Endothelial cell of hepatic sinusoid (primary cell): ENCODE measurements around the gene COLEC11.
"Not testable (repeated sequence)": the region's sequence is repeated elsewhere in the genome, so short reads cannot be mapped to it uniquely, and the experiment has no call there.

ENCODE experiments used
- in situ Hi-C: cut with HindIII; loops from 2 replicates; pipeline ENCODE4 v1.10.0; 2017; ENCODE audit warnings: low sequenced_read_pairs

The COLEC11 gene

GRCh38 chr2:3635975-3636327 is 41.0 kb downstream of the COLEC11 start:
- in situ Hi-C loops, result not testable (repeated sequence)

GRCh38 chr2:3636586-3637310 is 41.8 kb downstream of the COLEC11 start:
- in situ Hi-C loops, result no loop called here

GRCh38 chr2:3637311-3637675 is 42.4 kb downstream of the COLEC11 start:
- in situ Hi-C loops, result no loop called here

GRCh38 chr2:3637692-3638455 is 43.0 kb downstream of the COLEC11 start:
- in situ Hi-C loops, result no loop called here

GRCh38 chr2:3638456-3638810 is 43.5 kb downstream of the COLEC11 start:
- in situ Hi-C loops, result no loop called here

GRCh38 chr2:3639015-3639630 is 44.2 kb downstream of the COLEC11 start:
- in situ Hi-C loops, result no loop called here

- in situ Hi-C loops, result no loop called here
These were observed 44.7 kb downstream of the COLEC11 start for GRCh38 chr2:3639653-3640052.

GRCh38 chr2:3641181-3641580 is 46.3 kb downstream of the COLEC11 start:
- in situ Hi-C loops, result no loop called here

- in situ Hi-C loops, result no loop called here
These were observed 47.0 kb downstream of the COLEC11 start for GRCh38 chr2:3641841-3642421.

GRCh38 chr2:3642521-3643215 is 47.8 kb downstream of the COLEC11 start:
- in situ Hi-C loops, result no loop called here

GRCh38 chr2:3643371-3644245 is 48.7 kb downstream of the COLEC11 start:
- in situ Hi-C loops, result no loop called here

- in situ Hi-C loops, result no loop called here
These were observed 49.3 kb downstream of the COLEC11 start for GRCh38 chr2:3644246-3644525.

- in situ Hi-C loops, result no loop called here
These were observed 50.1 kb downstream of the COLEC11 start for GRCh38 chr2:3644891-3645605.

GRCh38 chr2:3645745-3646389 is 51.0 kb downstream of the COLEC11 start:
- in situ Hi-C loops, result no loop called here

GRCh38 chr2:3646446-3646845 is 51.5 kb downstream of the COLEC11 start:
- in situ Hi-C loops, result no loop called here

GRCh38 chr2:3647246-3647645 is 52.3 kb downstream of the COLEC11 start:
- in situ Hi-C loops, result no loop called here

- in situ Hi-C loops, result no loop called here
These were observed 53.1 kb downstream of the COLEC11 start for GRCh38 chr2:3647831-3648651.

GRCh38 chr2:3648652-3649177 is 53.8 kb downstream of the COLEC11 start:
- in situ Hi-C loops, result no loop called here
